Measurements from ENCODE around the gene AGAP2. TPM values are rescaled to one million over a fixed set of nuclear protein-coding genes. Genes with fewer than 3 reads are reported as not detected.

The AGAP2 gene
- polyA plus RNA-seq, 2 of the 4 experiments (the other 2 are of a cell fraction): 0.26 to 0.45 TPM

DNA sequence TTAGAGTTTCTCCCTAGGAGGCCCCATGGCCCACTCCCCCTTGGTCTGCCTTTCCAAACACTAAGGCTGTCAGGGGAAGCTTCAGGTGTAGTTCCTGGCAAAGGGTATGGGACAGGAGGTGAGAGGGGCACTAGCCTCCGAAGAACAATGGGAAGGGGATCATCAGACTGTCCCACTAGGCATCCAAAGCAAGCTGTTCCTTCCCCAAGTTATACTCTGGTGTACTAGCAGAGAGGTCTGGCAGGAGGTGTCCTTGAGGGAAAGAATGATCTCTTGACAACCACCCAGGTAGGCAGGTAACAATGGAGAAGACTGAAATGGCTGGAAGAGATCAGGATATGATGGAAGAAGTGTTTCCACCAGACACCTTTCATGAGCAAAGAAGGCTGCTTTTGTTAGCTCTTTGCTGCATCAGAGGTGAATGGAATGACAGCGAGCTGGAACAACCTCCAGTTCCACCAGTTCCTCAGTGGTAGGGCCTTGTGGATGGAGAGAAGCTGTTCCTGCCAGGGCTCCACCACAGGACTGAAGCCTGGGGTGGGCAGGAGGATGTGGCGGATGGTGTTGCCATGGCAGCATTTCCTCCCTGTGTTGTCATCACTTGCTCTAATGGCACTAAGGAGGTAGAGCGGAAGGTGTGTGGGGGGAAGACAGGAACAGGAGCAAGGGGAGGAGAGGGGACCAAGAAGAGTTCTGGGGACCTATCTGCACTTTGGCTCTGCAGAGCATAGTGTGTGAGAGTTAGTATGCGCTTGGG lies 2.3 kb upstream of the AGAP2 start:
- TF ChIP-seq JUN (IDR thresholded peaks at IDR 0.05) (no peak), HOXA7 (CRISPR knock-in tag; IDR thresholded peaks at IDR 0.05) (no peak), ZFP36 (IDR thresholded peaks at IDR 0.05; ENCODE audit: borderline replicate concordance, partially characterized antibody) (no peak), RCOR1 (IDR thresholded peaks at IDR 0.05; ENCODE audit: low read depth, low read length) (no peak), ESRRA (IDR thresholded peaks at IDR 0.05; ENCODE audit: borderline replicate concordance, low read length) (no peak)
- H3K4me3 ChIP-seq: no peak overlapping the region
- H3K27ac ChIP-seq: no peak overlapping the region
- H3K4me2 ChIP-seq: no peak overlapping the region
- FAIRE-seq (no peak), ATAC-seq (no peak), DNase-seq (ENCODE audit: low read depth in 1 of 2, low spot score in 1 of 2) (no peak)
- peaks cover 35% of the 10 kb centered on the region for H3K4me1 ChIP-seq
- ChIA-PET POLR2A (no interaction called here), CTCF (interaction anchor here (0.6 to 10.7 kb wide), 8 partner anchors 9 to 282 kb away, joined by 3 to 242 read pairs (median 4); partner anchors contain the start of gene OS9)
- 81% methylated on average over 5 of the region's 5 CpGs for WGBS (ENCODE audit: missing lambda C conversion rate)
- no peaks in the 10 kb centered on the region for H3K9me3 ChIP-seq

DNA sequence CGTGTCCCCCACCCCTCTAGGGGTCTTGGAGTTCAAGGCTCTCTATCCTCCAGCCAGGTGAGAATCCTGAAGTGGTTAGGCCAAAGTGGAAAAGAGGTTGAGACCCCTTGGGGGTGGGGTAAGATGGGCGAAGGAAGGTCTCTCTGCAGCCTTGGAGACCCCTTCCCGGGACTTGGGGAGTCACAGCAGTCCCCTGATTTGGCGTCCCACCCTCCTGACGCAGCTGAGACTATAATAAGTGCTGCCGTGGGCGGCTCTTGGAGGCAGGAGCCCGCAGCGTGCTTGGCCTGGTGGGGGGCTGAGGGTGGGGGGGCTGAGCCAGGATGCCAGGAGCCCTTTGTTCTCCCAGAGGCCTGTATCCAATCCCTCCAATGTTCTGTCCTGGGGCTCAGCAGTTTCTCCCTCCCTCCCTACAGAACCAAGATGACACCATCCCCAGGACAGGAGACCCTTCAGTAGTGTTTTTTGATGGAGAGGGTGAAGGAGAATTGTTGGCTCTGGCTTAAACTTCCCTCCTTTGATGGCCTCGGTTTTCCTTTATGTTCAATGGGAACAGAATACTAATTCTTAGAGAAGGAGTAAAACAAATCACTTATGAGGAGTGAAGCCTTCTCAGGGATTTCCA lies 1.5 kb upstream of the AGAP2 start:
- peaks cover 32% of the 10 kb centered on the region for H3K4me1 ChIP-seq
- FAIRE-seq (no peak), DNase-seq (ENCODE audit: low read depth in 1 of 2, low spot score in 1 of 2) (no peak), ATAC-seq (no peak)
- CTCF ChIA-PET: interaction anchor here (1.3 to 10.7 kb wide), 4 partner anchors 16 to 281 kb away, joined by 5 to 242 read pairs (median 10); no protein-coding TSS in a partner anchor
- no peak overlapping the region for H3K27ac ChIP-seq
- H3K4me2 ChIP-seq: no peak overlapping the region
- TF ChIP-seq CBX8 (IDR thresholded peaks at IDR 0.05) (no peak), SREBF2 (IDR thresholded peaks at IDR 0.05) (no peak), ZSCAN20 (CRISPR knock-in tag; IDR thresholded peaks at IDR 0.05) (no peak)
- WGBS (ENCODE audit: missing lambda C conversion rate): 66% methylated on average over 8 of the region's 10 CpGs
- no peaks in the 10 kb centered on the region for H3K9me3 ChIP-seq
- no peak overlapping the region for H3K4me3 ChIP-seq
- POLR2A ChIA-PET: no interaction called here

GRCh38 chr12:57739387-57739786 lies 845 bp upstream of the AGAP2 start:
- H3K27ac ChIP-seq: no peak overlapping the region
- no peak for FAIRE-seq
- no peaks in the 10 kb centered on the region for H3K9me3 ChIP-seq
- no peak for ATAC-seq
- no peak overlapping the region for H3K4me3 ChIP-seq
- 30% methylated on average over 7 of the region's 7 CpGs for WGBS (ENCODE audit: missing lambda C conversion rate)
- DNase-seq (ENCODE audit: low read depth in 1 of 2, low spot score in 1 of 2): no peak
- ChIA-PET POLR2A (no interaction called here), CTCF (interaction anchor here (0.7 to 10.7 kb wide), 3 partner anchors 11 to 253 kb away, joined by 4 to 242 read pairs (median 4); no protein-coding TSS in a partner anchor)
- H3K4me2 ChIP-seq: no peak overlapping the region; the same call in 2 of the 3 replicates
- TF ChIP-seq FOXS1 (CRISPR knock-in tag; IDR thresholded peaks at IDR 0.05) (no peak), CHD2 (IDR thresholded peaks at IDR 0.05; ENCODE audit: low read length, partially characterized antibody) (no peak), RAD21 (conservative IDR thresholded peaks at IDR 0.05 in 1 of 2, IDR thresholded peaks at IDR 0.05 in 1 of 2) (no peak), JUNB (IDR thresholded peaks at IDR 0.05) (no peak), POLR2A (IDR thresholded peaks at IDR 0.05; ENCODE audit: low read length) (no peak), E2F6 (IDR thresholded peaks at IDR 0.05; ENCODE audit: borderline replicate concordance, low read depth) (no peak), POLR2AphosphoS2 (conservative IDR thresholded peaks at IDR 0.05; ENCODE audit: low read length) (no peak), RCOR1 (IDR thresholded peaks at IDR 0.05; ENCODE audit: low read depth, low read length) (no peak), HOXB13 (CRISPR knock-in tag; IDR thresholded peaks at IDR 0.05; ENCODE audit: low read depth) (no peak), HOXB5 (CRISPR knock-in tag; IDR thresholded peaks at IDR 0.05) (no peak), BHLHE40 (IDR thresholded peaks at IDR 0.05; ENCODE audit: low read depth, low read length) (no peak), REST (IDR thresholded peaks at IDR 0.05) (no peak), MAZ (IDR thresholded peaks at IDR 0.05; ENCODE audit: borderline replicate concordance, low read depth, low read length) (no peak), CHD4 (IDR thresholded peaks at IDR 0.05; ENCODE audit: borderline replicate concordance) (no peak)
- H3K4me1 ChIP-seq: peaks cover 32% of the 10 kb centered on the region
